GM19455 (cell line): ENCODE data around the gene SVOPL.
"Not testable (repeated sequence)": the region's sequence is repeated elsewhere in the genome, so short reads cannot be mapped to it uniquely, and the experiment has no call there.

Source experiments
- ATAC-seq: cut with Tn5 transposase; IDR thresholded peaks from one replicate; pipeline ENCODE4 v1.9.1; 2021; ENCODE audit not compliant: unreplicated experiment

Gene SVOPL

GRCh38 chr7:138701537-138701923 lies 368 bp upstream of the SVOPL start:
- ATAC-seq = no peak

GRCh38 chr7:138699661-138700060 lies 1.5 kb downstream of the SVOPL start:
- no peak for ATAC-seq

- no peak for ATAC-seq
Measured at GRCh38 chr7:138698281-138698680, 2.9 kb downstream of the SVOPL start.

- ATAC-seq = no peak
Measured at GRCh38 chr7:138697535-138698182, 3.5 kb downstream of the SVOPL start.

- not testable (repeated sequence) for ATAC-seq
Measured at GRCh38 chr7:138695776-138696175, 5.4 kb downstream of the SVOPL start.

GRCh38 chr7:138695106-138695505 lies 6.1 kb downstream of the SVOPL start:
- ATAC-seq = no peak

- no peak for ATAC-seq
Measured at GRCh38 chr7:138691178-138691577, 10.0 kb downstream of the SVOPL start.

- no peak for ATAC-seq
Measured at GRCh38 chr7:138690495-138690894, 10.7 kb downstream of the SVOPL start.

- not testable (repeated sequence) for ATAC-seq
Measured at GRCh38 chr7:138688037-138688436, 13.1 kb downstream of the SVOPL start.

GRCh38 chr7:138684340-138684739 lies 16.8 kb downstream of the SVOPL start:
- ATAC-seq = no peak

- no peak for ATAC-seq
Measured at GRCh38 chr7:138679793-138680192, 21.4 kb downstream of the SVOPL start.

- no peak for ATAC-seq
Measured at GRCh38 chr7:138670594-138670993, 30.6 kb downstream of the SVOPL start.

- ATAC-seq = no peak
Measured at GRCh38 chr7:138669364-138669763, 31.8 kb downstream of the SVOPL start.

GRCh38 chr7:138668946-138669345 lies 32.2 kb downstream of the SVOPL start:
- no peak for ATAC-seq

- ATAC-seq = no peak
Measured at GRCh38 chr7:138668229-138668596, 32.9 kb downstream of the SVOPL start.

GRCh38 chr7:138667535-138668228 lies 33.5 kb downstream of the SVOPL start:
- ATAC-seq = no peak

- no peak for ATAC-seq
Measured at GRCh38 chr7:138666385-138666784, 34.8 kb downstream of the SVOPL start.

GRCh38 chr7:138665669-138666140 lies 35.5 kb downstream of the SVOPL start:
- no peak for ATAC-seq

GRCh38 chr7:138665249-138665648 lies 35.9 kb downstream of the SVOPL start:
- no peak for ATAC-seq

GRCh38 chr7:138663725-138664710 lies 37.1 kb downstream of the SVOPL start:
- no peak for ATAC-seq

- no peak for ATAC-seq
Measured at GRCh38 chr7:138662991-138663320, 38.2 kb downstream of the SVOPL start.
